CD4-positive, alpha-beta T cell treated with Interferon gamma for 1 hour (primary cell): ENCODE measurements around the gene ERN2.

Experiments used
- DNase-seq: peaks from one replicate; pipeline ENCODE4 v3.0.0-alpha.2; 2020

Gene ERN2

GRCh38 chr16:23683487-23683886, 29.5 kb downstream of the ERN2 start:
- DNase-seq = no peak

GRCh38 chr16:23682181-23682580, 30.8 kb downstream of the ERN2 start:
- DNase-seq = no peak

DNA sequence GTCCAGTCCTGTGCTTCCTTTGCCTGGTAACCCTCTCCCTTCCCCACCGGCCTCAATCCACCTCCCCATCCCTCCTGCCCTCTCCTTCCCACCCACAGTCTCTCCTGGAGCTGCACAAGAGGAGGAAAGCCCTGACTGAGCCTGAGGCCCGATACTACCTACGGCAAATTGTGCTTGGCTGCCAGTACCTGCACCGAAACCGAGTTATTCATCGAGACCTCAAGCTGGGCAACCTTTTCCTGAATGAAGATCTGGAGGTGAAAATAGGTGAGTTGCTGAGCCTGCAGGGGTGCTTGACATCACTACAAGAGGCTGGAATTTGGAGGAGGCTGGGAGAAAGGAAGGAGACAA, 33.1 kb downstream of the ERN2 start:
- DNase-seq = no peak

- DNase-seq = peak; percentile 19
Observed at GRCh38 chr16:23679274-23679985, 33.6 kb downstream of the ERN2 start.

DNA sequence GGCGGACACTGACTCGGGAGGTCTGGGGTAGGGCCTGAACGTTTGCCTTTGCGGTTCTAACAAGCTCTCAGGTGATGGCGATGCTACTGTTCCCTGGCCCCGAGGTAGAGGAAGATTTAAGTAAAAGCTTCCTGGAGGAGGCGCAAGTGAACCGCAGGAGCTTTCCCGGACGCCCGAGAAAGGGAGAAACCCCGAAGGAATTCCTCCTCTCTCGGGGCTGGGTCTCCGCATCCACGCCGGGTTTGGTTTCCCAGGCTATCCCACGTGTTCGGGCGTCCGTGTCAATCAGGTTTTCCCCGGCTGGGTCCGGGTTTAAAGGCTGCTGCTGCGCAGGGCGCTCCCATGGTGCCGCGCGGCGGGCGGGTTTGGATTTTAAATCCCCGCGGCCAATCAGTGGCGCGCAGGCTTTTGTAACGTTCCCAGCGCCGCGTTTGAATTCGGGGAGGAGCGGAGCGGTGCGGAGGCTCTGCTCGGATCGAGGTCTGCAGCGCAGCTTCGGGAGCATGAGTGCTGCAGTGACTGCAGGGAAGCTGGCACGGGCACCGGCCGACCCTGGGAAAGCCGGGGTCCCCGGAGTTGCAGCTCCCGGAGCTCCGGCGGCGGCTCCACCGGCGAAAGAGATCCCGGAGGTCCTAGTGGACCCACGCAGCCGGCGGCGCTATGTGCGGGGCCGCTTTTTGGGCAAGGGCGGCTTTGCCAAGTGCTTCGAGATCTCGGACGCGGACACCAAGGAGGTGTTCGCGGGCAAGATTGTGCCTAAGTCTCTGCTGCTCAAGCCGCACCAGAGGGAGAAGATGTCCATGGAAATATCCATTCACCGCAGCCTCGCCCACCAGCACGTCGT, 34.4 kb downstream of the ERN2 start, which contains the start of gene PLK1:
TSS of gene PLK1 (plus strand) at position 460 of the 844 bp plus-strand sequence. CDS start at position 504, 44 bp downstream.
- peak; percentile 65 for DNase-seq

DNA sequence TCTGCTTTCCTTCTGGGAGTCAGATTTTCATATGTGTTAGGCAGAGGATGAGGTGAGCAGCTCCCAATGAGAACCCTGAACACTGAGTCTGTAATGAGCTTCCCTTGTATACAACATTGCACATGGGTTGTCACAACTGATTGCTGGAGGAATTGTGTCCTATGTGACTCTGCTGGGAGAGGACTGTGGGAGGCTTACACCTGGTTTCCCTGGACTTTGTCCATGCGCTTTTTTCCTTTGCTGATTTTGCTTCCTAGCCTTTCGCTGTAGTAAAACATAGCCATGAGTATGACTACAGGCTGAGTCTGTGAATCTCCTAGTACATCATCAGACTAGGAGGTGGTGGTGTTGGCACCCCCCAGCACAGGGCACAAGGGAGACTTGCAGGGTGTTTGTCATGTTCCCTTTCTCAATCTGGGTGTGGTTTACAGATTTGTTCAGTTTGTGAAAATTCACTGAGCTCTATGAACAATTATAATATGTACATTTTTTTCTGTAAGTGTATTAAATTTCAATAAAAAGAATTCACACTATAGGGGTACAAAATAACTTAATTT, 36.0 kb downstream of the ERN2 start:
- DNase-seq = no peak

DNA sequence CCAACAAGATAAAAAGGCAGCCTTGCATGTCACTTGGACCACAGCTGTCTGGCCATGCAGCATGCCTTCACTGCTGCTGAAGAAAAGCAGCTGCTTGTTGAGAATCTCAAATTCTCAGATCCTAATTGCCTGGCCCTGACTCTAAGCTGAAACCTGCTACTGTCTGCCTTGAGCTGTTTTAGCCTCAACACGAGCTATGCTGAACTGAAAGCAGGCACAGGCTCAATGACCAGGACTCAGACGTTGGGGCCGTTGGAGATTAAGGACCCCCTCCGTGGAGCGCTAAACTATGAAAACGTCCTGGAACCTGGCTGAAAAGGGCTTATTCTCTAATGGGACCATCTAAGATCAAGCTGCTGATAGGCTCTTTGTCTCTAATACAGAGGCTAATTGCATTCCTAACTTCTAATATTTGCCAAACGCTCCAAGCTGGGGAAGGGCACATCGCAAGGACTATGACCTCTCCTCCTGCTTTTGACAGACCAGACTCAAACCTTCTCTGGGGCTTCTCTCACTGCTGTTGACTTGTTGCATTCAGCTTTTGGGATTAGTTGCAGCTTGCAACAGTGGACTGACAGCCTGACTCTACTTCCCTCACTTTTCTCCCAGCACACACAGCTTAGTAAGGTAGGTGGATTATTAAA, 38.9 kb downstream of the ERN2 start:
- DNase-seq = no peak

GRCh38 chr16:23670137-23670776, 42.8 kb downstream of the ERN2 start:
- no peak for DNase-seq

DNA sequence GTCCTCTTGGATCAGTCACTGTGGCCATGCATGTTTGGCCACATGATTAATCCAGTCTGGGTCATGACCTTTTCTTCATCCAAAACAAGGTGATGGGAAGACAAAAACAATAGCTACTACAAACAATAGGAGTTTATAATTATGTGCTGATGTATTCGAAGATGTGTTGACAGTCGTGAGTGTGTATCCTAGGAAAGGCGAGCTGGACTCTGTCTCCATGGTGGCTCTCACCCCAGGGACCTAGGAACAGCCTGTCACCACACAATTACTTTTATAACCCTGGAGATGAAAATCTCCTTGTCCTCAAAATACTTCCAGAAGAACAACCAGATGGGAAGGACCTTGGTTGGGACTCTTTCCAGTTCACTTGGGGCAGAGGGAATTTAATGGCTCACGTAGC, 44.1 kb downstream of the ERN2 start:
- no peak for DNase-seq

DNA sequence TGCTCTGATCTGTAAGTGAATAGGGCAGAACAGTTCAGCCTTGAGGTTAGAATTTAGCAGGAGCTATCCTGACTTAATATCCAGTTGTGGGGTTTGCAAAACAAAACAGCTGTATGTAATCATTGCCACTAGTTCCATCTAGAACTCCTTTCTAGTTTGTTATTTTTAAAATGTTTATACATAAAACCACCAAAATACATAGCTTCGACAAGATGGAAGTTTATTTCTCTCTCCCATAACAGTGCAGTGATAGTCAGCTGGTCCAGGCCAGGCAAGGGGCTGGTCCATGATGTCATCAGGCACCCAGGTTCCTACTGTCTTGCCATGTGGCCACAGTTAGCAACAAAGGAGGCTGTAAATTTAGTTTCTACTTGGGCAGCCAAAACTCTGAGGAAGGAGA, 44.8 kb downstream of the ERN2 start:
- no peak for DNase-seq

DNA sequence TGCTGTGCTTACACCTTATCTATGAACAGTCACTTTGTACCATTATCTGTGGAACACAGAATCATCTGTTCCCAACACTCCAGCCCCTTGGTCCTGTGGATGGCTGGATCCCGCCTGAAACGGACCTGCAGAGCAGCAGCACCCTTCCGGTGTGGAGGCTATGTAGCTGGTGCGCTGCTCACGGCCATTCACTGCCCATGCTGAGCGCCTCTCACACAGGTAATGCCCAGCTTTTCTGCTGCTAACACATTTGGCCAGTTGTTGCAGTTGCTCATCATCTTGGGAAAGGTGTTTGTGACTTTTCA, 45.7 kb downstream of the ERN2 start:
- DNase-seq = no peak

- no peak for DNase-seq
Observed at GRCh38 chr16:23666571-23667354, 46.3 kb downstream of the ERN2 start.

GRCh38 chr16:23663918-23664317, 49.1 kb downstream of the ERN2 start:
- DNase-seq = no peak

- DNase-seq = no peak
Observed at GRCh38 chr16:23651943-23652468, 61.0 kb downstream of the ERN2 start.

DNA sequence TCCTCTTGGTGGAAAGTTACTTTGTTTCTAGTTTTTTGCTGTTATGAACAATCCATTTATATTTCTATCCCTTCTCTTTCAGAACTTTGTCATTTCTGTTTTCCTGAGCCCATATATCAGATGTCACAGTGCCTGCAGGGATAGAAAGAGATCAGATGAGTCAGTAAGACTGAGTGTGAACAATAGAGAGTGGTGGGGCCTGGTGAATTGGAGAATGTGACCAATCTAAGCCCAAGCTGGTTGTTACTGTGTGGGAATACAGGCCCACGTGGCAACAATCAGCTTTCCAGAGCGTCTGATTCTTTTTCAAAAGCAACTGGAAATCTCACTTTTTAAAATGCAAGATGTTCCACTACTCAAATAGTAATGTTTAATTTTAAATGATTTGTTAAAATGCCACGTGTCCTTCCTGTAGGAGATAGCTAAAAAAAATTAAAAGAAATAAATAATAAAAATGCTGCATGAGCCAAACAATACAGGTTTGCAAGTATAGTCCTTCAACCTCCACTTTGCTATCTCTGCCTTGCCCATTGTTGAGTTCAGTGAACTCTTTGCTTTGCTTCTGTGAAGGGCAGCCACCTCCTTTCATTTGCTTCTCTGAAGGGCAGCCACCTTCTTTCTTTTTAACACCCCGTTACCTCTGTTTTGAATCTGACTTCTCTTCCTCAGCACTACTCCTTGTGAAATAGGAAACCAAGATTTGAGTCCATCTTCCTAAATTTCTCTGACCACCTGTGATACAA, 62.2 kb downstream of the ERN2 start:
- DNase-seq = no peak

- DNase-seq = no peak
Observed at GRCh38 chr16:23642246-23642774, 70.7 kb downstream of the ERN2 start.

DNA sequence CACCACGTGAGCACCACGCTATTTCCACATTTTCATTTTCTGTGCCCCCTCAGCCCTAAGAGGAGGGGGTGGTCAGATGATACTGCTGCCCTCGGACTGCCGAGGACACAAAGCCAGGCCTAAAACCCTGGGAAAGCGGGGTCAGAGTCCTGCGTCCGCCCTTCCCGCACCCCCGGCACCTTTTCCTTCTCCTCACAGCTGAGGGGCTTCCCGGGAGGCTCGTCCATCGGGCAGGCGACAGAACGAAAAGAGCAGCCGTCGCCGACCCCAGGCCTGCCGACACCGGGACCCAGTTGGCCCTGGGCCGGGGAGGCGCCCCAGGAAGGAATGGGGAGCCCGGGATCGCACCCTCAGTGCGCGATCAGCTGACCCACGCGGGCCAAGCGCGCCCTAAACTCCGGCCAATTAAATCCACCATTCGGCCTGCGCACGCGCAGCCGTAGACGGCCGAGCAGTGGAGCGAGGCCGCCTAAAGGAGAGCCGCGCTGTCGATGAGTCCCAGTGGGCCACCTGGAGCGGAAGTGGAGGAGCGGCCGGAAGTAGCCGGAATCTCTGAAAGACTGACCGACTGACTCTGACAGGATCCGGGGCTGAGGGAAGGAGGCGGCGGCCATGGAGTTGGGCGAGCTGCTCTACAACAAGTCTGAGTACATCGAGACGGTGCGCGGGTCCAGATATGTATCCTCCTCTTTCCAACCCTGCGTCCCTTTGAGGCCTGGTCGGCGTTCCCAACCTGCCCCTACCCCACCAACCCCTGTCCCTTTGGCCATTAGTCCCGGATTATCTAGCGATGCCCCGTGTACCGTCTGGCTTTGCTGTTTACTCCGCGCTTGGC, 71.9 kb downstream of the ERN2 start, which contains the start of the genes DCTN5 and PALB2:
TSS of gene DCTN5 (plus strand) at position 536 of the 835 bp plus-strand sequence. CDS start at position 613, 77 bp downstream.
TSS of gene PALB2 (minus strand) at position 380 of the 835 bp plus-strand sequence. CDS start at position 227, 153 bp downstream.
- DNase-seq = peak; percentile 88

DNA sequence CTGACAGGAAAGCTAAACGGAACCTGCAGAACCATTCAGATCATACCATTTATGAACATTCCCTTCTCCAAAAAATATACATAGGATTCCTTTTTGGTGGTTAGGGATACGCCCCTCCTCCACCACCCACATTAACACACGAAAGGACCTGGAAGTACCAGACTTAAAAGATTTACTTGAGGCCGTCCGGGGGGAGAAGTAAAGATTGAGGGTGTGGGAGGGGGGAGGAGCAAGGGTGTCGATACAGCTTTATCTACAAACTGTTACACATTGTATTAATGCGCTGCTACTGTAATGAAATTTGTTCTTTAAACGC, 72.4 kb downstream of the ERN2 start:
- DNase-seq = no peak
